GM12891 (cell line): ENCODE data around the gene NUDC.

Source experiments
- POLR2A ChIP-seq: IDR thresholded peaks from 2 replicates; pipeline ENCODE4 v1.6.1; 2011; ENCODE audit warnings: low read depth, low read length, control low read depth
- POLR2AphosphoS5 ChIP-seq: IDR thresholded peaks from 2 replicates; pipeline ENCODE4 v1.6.1; 2011; ENCODE audit warnings: low read depth, low read length, control low read depth

DNA sequence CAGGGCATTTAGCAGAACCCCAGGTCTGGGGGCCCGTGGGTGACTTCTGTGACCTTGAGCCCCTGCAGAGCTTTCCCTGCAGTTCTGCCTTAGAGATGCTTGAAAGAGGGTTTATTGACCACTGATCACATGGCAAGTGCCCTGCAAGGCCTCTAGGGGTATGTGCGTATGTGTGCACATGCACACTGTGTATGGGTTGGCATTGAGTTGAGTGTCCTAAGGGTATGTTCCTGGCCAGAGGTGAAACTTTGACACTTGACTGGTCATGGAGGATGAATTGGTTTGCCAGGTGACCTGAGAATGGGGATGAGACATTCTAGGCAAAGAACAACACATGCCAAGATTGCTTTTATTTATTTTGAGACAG is 17.1 kb downstream of the NUDC start:
- TF ChIP-seq POLR2AphosphoS5 (no peak), POLR2A (no peak)
